Thoracic aorta (tissue), 2 donors: Measurements from ENCODE around the gene CRIP1. TPM values are rescaled to one million over a fixed set of nuclear protein-coding genes. Genes with fewer than 3 reads are reported as not detected.
A peak's percentile ranks its signal among the peaks of the same experiment; 100 is the strongest.

Experiments
- ATAC-seq: fragments of 150-250 bp; one replicate; pipeline ENCODE4 v1.8.0; 2017; ENCODE audit warnings: low read depth; ENCODE audit not compliant: insufficient number of reproducible peaks, low FRiP score
- DNase-seq: peaks from one replicate; pipeline ENCODE4 v3.0.0-alpha.2; 2020; ENCODE audit warnings: low spot score
- H3K27ac ChIP-seq, 2 donors: fragments of 200-600 bp; sonication (generic); 1 replicate in 1 of 2; 2 replicates in 1 of 2; pipeline ENCODE4 v1.5.1; 2016; ENCODE audit warnings: mild to moderate bottlenecking in 2 of 2, moderate library complexity in 2 of 2
- H3K27me3 ChIP-seq: fragments of 200-600 bp; sonication (generic); replicated peaks from 2 replicates; pipeline ENCODE4 v1.6.0; 2016; ENCODE audit warnings: mild to moderate bottlenecking; ENCODE audit not compliant: insufficient read depth
- H3K36me3 ChIP-seq: fragments of 200-600 bp; sonication (generic); one replicate; pipeline ENCODE4 v1.5.1; 2016
- H3K4me1 ChIP-seq, 2 donors: fragments of 200-600 bp; sonication (generic); 1 replicate in 1 of 2; 2 replicates in 1 of 2; pipeline versions ENCODE4 v1.5.1 to v1.6.0; 2016; ENCODE audit warnings: low read depth in 2 of 2, mild to moderate bottlenecking in 1 of 2; ENCODE audit not compliant: control insufficient read depth in 1 of 2
- H3K4me3 ChIP-seq: fragments of 200-600 bp; sonication (generic); 2 replicates; pipeline ENCODE4 v1.5.1; 2016; ENCODE audit warnings: mild to moderate bottlenecking
- H3K9me3 ChIP-seq: fragments of 200-600 bp; sonication (generic); 2 replicates; pipeline ENCODE4 v1.5.1; 2016
- total RNA-seq, 2 donors: library from RNA; depleted of rRNA; stranded (reverse); fragments of >200 nt; gene quantifications; one replicate each; pipeline versions ENCODE4 v1.1.0 to v1.2.3, GENCODE V29; 2016
- TF ChIP-seq, protein P1 (sequence below): fragments of 200-600 bp; sonication (generic); IDR thresholded peaks from one replicate; pipeline ENCODE4 v1.5.1; 2019; ENCODE audit warnings: antibody characterized with exemption

CRIP1 gene
- total RNA-seq, 2 donors from 2014 or later: 75.4 to 325 TPM

DNA sequence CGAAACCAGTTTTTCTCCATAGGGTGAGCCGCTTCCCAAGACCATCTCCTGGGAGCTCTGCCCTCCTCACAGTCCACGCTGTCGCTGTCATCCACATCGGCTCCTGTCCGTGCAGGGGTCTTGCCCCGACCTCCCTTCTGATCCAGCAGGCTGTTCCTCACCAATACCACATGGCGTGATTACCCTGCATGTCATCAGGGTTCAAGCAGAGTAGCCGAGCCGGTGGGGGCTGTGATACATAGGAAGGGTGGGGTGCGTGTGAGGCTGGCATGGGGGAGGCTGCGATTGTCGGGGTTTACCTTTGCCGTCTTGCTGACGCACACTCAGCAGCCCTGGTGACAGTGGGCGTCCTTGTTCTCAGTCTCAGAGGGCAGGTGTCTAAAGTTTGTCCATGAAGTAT lies 21.4 kb downstream of the CRIP1 start:
- Histone ChIP-seq H3K4me3 (no peak overlapping the region), H3K4me1 (no peaks in the 10 kb centered on the region), H3K9me3 (no peaks in the 10 kb centered on the region), H3K27ac (no peak overlapping the region), H3K36me3 (no peaks in the 10 kb centered on the region), H3K27me3 (no peaks in the 10 kb centered on the region)
- no peak for ATAC-seq
- no peak for DNase-seq
- TF ChIP-seq, protein P1, sequence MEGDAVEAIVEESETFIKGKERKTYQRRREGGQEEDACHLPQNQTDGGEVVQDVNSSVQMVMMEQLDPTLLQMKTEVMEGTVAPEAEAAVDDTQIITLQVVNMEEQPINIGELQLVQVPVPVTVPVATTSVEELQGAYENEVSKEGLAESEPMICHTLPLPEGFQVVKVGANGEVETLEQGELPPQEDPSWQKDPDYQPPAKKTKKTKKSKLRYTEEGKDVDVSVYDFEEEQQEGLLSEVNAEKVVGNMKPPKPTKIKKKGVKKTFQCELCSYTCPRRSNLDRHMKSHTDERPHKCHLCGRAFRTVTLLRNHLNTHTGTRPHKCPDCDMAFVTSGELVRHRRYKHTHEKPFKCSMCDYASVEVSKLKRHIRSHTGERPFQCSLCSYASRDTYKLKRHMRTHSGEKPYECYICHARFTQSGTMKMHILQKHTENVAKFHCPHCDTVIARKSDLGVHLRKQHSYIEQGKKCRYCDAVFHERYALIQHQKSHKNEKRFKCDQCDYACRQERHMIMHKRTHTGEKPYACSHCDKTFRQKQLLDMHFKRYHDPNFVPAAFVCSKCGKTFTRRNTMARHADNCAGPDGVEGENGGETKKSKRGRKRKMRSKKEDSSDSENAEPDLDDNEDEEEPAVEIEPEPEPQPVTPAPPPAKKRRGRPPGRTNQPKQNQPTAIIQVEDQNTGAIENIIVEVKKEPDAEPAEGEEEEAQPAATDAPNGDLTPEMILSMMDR: no peak

DNA sequence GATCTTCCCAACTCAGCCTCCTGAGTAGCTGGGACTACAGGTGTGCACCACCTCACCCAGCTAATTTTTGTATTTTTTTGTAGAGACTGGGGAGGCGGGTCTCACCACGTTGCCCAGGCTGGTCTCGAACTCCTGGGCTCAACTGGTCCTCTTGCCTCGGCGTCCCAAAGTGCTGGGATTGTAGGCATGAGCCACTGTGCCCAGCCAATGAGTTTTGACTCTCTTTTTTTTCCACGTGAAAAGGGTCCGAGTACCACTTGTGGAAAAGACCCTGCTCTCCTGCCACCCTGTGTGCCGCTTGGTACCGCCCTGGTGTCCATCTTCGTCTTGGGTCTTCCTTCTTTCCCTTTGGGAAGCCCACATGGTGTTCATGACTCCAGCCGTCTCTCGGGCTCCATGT lies 21.9 kb downstream of the CRIP1 start:
- H3K36me3 ChIP-seq: no peaks in the 10 kb centered on the region
- H3K27ac ChIP-seq: no peak overlapping the region
- no peaks in the 10 kb centered on the region for H3K4me1 ChIP-seq
- ATAC-seq: no peak
- H3K9me3 ChIP-seq: no peaks in the 10 kb centered on the region
- TF ChIP-seq, protein P1: no peak
- H3K4me3 ChIP-seq: no peak overlapping the region
- no peak for DNase-seq
- H3K27me3 ChIP-seq: no peaks in the 10 kb centered on the region

DNA sequence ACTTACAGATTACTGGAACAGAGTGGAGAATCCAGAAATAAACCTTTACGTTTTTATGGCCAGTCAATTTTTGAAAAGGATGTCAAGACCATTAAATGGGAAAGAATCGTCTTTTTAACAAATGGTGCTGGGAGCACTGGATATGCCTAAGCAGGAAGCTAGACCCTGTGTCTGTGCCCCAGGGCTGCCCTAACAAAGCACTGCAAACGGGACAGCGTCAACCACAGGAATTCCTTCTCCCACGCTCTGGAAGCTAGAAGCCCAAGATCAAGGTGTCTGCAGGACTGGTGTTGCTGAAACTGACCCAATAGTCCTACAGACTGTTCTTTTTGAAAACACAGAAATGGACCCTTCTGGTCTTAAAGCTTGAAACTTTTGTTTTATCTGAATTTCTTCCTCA lies 30.4 kb downstream of the CRIP1 start:
- DNase-seq (no peak), ATAC-seq (no peak)
- Histone ChIP-seq H3K27ac (no peak overlapping the region), H3K4me1 (no peaks in the 10 kb centered on the region), H3K27me3 (no peaks in the 10 kb centered on the region), H3K9me3 (no peaks in the 10 kb centered on the region), H3K36me3 (no peaks in the 10 kb centered on the region), H3K4me3 (no peak overlapping the region)
- TF ChIP-seq, protein P1: no peak

DNA sequence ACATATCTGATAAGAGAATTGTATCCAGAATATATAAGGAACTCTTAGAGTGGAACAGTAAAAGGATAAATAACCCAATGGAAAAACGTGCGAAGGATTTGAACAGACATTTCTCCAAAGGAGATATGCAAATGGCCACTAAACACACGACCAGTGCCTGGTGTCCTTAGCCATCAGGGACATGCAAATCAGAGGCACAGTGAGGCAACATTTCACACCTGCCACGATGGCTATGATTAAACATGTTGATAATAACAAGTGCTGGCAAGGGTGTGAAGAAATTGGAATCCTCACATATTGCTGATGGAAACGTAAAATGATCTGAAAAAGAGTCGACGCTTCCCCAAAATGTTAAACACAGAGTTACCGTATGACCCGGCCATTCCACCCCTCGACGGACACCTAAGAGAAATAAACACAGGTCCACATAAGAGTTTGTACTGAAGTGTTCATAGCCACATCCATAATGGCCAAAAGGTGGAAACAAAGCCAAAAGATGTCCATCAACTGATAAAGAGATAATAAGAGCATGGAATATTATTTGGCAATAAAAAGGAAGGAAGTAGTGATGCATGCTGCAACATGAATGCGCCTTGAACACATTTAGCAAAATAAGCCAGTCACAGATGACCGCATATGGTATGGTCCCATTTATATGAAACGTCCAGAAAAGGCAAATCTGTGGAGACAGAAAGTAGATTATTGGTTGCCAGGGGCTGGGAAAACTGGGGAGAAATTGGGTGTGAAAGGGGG lies 33.4 kb downstream of the CRIP1 start:
- H3K27me3 ChIP-seq: no peaks in the 10 kb centered on the region
- TF ChIP-seq, protein P1: no peak
- no peaks in the 10 kb centered on the region for H3K36me3 ChIP-seq
- no peaks in the 10 kb centered on the region for H3K4me1 ChIP-seq
- no peak overlapping the region for H3K4me3 ChIP-seq
- H3K27ac ChIP-seq: no peak overlapping the region
- no peak for DNase-seq
- H3K9me3 ChIP-seq: no peaks in the 10 kb centered on the region
- ATAC-seq: no peak

DNA sequence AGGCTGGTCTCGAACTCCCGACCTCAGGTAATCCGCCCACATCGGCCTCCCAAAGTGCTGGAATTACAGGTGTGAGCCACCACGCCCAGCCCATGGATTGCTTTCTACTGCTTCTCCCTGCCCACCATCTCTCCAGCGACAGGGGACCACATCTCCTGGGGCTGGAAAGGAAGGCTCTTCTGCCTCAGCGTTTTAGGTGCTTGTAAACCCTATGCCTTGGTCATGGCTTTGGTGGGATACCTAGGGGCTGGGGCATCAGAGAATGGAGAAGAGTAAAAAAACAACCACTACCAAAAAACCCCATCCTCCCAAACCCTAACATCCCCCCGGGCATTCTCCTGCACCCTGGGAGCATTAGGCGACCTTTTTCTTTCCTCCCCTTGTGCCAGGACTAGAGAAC lies 38.6 kb downstream of the CRIP1 start:
- Histone ChIP-seq H3K4me3 (no peak overlapping the region), H3K27ac (peak overlapping the region; percentile 38 to 47), H3K27me3 (no peaks in the 10 kb centered on the region), H3K4me1 (peaks cover 23 to 25% of the 10 kb centered on the region in 2 donors), H3K9me3 (no peaks in the 10 kb centered on the region), H3K36me3 (no peaks in the 10 kb centered on the region)
- TF ChIP-seq, protein P1: no peak
- no peak for DNase-seq
- ATAC-seq: no peak
